Stomach (tissue), 9 donors: ENCODE measurements around the gene CDH8. TPM values are rescaled to one million over a fixed set of nuclear protein-coding genes. Genes with fewer than 3 reads are reported as not detected.

Experiments
- DNase-seq, 2 donors: peaks; one replicate each; pipeline versions ENCODE4 v3.0.0 to v3.0.0-alpha.2; 2013 to 2019
- H3K27ac ChIP-seq, 5 donors: fragments of 200-600 bp in 4 of 5; sonication (generic) in 4 of 5; one replicate each; pipeline ENCODE4 v1.5.1; 2013 to 2019; ENCODE audit warnings: mild to moderate bottlenecking in 1 of 5, moderate library complexity in 1 of 5
- H3K27me3 ChIP-seq, 3 donors: fragments of 200-600 bp; sonication (generic); one replicate each; pipeline ENCODE4 v1.5.1; 2017 to 2019; ENCODE audit warnings: mixed run types in 1 of 3
- H3K36me3 ChIP-seq, 4 donors: fragments of 200-600 bp; sonication (generic); 1 replicate in 3 of 4; 2 replicates in 1 of 4; pipeline ENCODE4 v1.5.1; 2016 to 2019
- H3K4me1 ChIP-seq, 4 donors: fragments of 200-600 bp; sonication (generic); one replicate each; pipeline ENCODE4 v1.5.1; 2016 to 2019
- H3K4me3 ChIP-seq, 4 donors: fragments of 200-600 bp; sonication (generic) in 3 of 4; one replicate each; pipeline ENCODE4 v1.5.1; 2016 to 2019; ENCODE audit warnings: mild to moderate bottlenecking in 1 of 4
- H3K9me3 ChIP-seq, 4 donors: fragments of 200-600 bp; sonication (generic); one replicate each; pipeline ENCODE4 v1.5.1; 2016 to 2019
- EP300 ChIP-seq: sonication (generic); formaldehyde crosslinking; IDR thresholded peaks from one replicate; pipeline ENCODE4 v1.6.1; 2017; ENCODE audit warnings: antibody characterized with exemption
- POLR2A ChIP-seq, 4 donors: fragments of 450-650 bp; IDR thresholded peaks; one replicate each; pipeline ENCODE4 v1.6.1; 2016; ENCODE audit warnings: antibody characterized with exemption in 4 of 4, control low read depth in 2 of 4, mild to moderate bottlenecking in 1 of 4, moderate library complexity in 1 of 4
- POLR2AphosphoS5 ChIP-seq, 3 donors: sonication (generic); formaldehyde crosslinking; IDR thresholded peaks; one replicate each; pipeline ENCODE4 v1.6.1; 2016; ENCODE audit warnings: antibody characterized with exemption in 3 of 3
- WGBS, 5 donors: extraction: QIAGEN DNeasy Blood & Tissue Kit in 3 of 5; methylation state at CpG; one replicate each; pipeline versions ENCODE4 v1.1.5 to v1.1.7; 2013 to 2018; 5-methylcytosine and 5-hydroxymethylcytosine counted together
- intact Hi-C: fragments of 100-400 bp; cut with DNase I; formaldehyde crosslinking; loops from one replicate; pipeline ENCODE4 v1.15.1; 2023; ENCODE audit warnings: low total_unique reads
- polyA plus RNA-seq, 3 donors: library from polyadenylated mRNA; stranded (reverse); fragments of 200-250 nt; gene quantifications; one replicate each; pipeline ENCODE4 v1.2.3, GENCODE V29; 2013
- total RNA-seq, 5 donors: library from RNA; depleted of rRNA; stranded (reverse); fragments of >200 nt; gene quantifications; one replicate each; pipeline versions ENCODE4 v1.1.0 to v1.2.3, GENCODE V29; 2014 to 2016
- TF ChIP-seq, protein P1 (sequence below), 7 experiments: fragments of 450-650 bp in 4 of 7; fragments of 200-600 bp in 3 of 7; sonication (generic) in 3 of 7; IDR thresholded peaks; one replicate each; pipeline ENCODE4 v1.5.1; 2016 to 2019; ENCODE audit warnings: antibody characterized with exemption in 7 of 7, control low read depth in 2 of 7, mild to moderate bottlenecking in 1 of 7
- donor health status: healthy with polysubstance abuse.
- donor health status: Bipolar disorder and iron deficiency.
- donor health status: healthy.

Gene CDH8
- total and polyA plus RNA-seq, 8 donors: 0.13 to 6.4 TPM; not detected in 6

DNA sequence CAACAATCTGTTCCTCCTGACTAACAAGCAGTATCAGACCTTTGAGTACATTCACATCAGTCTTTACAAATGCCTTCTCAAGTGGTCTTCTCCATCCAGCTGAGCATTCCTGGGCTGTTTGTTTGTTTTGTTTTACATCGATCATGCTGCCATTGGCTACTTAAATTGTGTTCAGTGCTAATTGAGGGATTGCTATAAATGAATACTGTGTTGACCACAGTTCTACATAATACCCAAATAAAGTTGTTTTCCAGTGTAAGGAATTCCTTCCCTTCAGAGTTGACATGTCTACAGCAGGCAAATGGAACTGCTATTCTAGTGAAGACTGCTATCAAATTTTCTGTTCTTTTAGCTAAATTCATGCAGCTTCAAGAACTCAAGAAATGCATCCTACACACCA is 3.2 kb downstream of the CDH8 start:
- WGBS, 5 donors: 20 to 43% (median 25%) methylated on average over 1 of the region's 1 CpG

DNA sequence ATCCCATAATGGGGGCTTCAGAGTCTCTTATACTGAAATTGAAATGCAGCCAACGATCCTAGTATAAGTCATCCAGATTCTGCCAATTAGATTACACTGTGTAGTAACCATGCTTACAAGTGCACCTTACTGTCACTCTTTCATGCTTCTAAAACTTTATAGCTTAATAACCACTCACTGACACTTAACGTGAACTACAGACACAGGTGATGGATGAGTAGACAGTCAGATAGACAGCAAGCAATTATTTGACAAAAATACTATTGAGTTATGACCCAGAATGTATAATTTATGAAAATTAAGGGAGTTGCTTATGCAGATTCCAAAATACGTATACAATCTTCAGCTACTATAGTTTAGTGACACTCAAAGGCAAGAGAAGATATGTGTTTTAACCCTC is 6.3 kb downstream of the CDH8 start:
- Histone ChIP-seq H3K27me3 (peaks cover 3 to 10% (median 9%) of the 10 kb centered on the region in 3 donors), H3K4me3 (no peak overlapping the region), H3K4me1 (peaks cover 0 to 7% (median under 1%) of the 10 kb centered on the region in 4 donors), H3K27ac (no peak overlapping the region), H3K36me3 (no peaks in the 10 kb centered on the region), H3K9me3 (no peaks in the 10 kb centered on the region)
- 78 to 81% (median 79%) methylated on average over 3 of the region's 3 CpGs for WGBS, 5 donors
- TF ChIP-seq EP300: no peak
- no peak for TF ChIP-seq POLR2A (IDR thresholded peaks at IDR 0.05)
- TF ChIP-seq, protein P1, sequence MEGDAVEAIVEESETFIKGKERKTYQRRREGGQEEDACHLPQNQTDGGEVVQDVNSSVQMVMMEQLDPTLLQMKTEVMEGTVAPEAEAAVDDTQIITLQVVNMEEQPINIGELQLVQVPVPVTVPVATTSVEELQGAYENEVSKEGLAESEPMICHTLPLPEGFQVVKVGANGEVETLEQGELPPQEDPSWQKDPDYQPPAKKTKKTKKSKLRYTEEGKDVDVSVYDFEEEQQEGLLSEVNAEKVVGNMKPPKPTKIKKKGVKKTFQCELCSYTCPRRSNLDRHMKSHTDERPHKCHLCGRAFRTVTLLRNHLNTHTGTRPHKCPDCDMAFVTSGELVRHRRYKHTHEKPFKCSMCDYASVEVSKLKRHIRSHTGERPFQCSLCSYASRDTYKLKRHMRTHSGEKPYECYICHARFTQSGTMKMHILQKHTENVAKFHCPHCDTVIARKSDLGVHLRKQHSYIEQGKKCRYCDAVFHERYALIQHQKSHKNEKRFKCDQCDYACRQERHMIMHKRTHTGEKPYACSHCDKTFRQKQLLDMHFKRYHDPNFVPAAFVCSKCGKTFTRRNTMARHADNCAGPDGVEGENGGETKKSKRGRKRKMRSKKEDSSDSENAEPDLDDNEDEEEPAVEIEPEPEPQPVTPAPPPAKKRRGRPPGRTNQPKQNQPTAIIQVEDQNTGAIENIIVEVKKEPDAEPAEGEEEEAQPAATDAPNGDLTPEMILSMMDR (IDR thresholded peaks at IDR 0.05): no peak
- no peak for TF ChIP-seq POLR2AphosphoS5 (IDR thresholded peaks at IDR 0.05)
- intact Hi-C loops: no loop called here
- DNase-seq: no peak

More for the DNA sequence above, 3.2 kb downstream of the CDH8 start:
- Histone ChIP-seq H3K36me3 (no peaks in the 10 kb centered on the region), H3K9me3 (no peaks in the 10 kb centered on the region), H3K4me1 (peaks cover 0 to 25% (median 8%) of the 10 kb centered on the region in 4 donors), H3K27me3 (peaks cover 14 to 38% (median 28%) of the 10 kb centered on the region in 3 donors), H3K4me3 (no peak overlapping the region), H3K27ac (no peak overlapping the region)
- no peak for DNase-seq
- TF ChIP-seq POLR2A (IDR thresholded peaks at IDR 0.05): no peak
- TF ChIP-seq, protein P1 (IDR thresholded peaks at IDR 0.05): no peak
- TF ChIP-seq POLR2AphosphoS5 (IDR thresholded peaks at IDR 0.05): no peak
- no peak for TF ChIP-seq EP300
- intact Hi-C loops: no loop called here

DNA sequence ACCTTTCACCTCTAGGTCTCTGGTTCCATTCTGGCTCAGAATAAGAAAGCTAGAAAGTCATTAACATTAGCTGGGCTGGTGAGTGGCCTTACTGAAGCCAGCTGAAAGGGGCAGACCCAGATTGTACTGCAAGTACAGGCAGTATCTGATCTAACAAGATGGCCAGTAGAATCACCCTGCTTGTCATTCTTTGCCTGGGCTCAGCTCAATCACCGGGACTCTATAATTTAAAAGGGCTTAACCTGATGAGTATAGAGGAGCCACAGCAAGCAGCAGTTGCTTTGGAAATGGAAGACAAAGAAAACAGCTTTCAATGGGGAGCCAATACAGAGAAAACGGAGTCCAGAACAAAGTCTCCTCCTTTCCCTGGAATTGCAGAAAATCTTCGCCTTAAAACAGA is 13.6 kb downstream of the CDH8 start:
- intact Hi-C loops: no loop called here
- TF ChIP-seq, protein P1 (IDR thresholded peaks at IDR 0.05): no peak
- TF ChIP-seq POLR2A (IDR thresholded peaks at IDR 0.05): no peak
- no peak for TF ChIP-seq EP300
- TF ChIP-seq POLR2AphosphoS5 (IDR thresholded peaks at IDR 0.05): no peak
- Histone ChIP-seq H3K27ac (no peak overlapping the region), H3K4me1 (no peaks in the 10 kb centered on the region), H3K4me3 (no peak overlapping the region), H3K36me3 (no peaks in the 10 kb centered on the region), H3K9me3 (no peaks in the 10 kb centered on the region), H3K27me3 (no peaks in the 10 kb centered on the region)
- 66 to 78% (median 66%) methylated on average over 3 of the region's 3 CpGs for WGBS, 5 donors
- no peak for DNase-seq

DNA sequence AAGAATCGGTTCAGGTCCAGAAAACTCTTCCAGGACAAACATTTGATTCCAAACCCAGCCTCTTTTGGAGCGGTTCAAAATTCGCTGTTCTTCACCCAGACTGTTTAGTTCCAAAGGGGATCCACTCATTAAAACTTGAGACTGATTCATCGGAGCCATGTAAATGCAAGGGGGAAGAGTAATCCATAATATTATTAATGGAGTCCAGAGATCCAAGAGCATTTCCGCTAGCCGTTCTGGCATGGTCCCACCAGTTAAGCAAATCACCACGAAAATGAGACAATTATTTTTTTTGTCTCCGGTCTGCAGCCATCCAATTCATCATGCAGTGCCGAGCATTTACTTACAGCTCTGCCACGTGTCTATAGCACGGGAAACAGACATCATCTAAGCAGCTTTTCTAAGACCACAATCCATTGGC is 15.1 kb downstream of the CDH8 start:
- no peaks in the 10 kb centered on the region for H3K36me3 ChIP-seq
- TF ChIP-seq POLR2AphosphoS5 (IDR thresholded peaks at IDR 0.05): no peak
- TF ChIP-seq, protein P1 (IDR thresholded peaks at IDR 0.05): no peak
- TF ChIP-seq EP300: no peak
- TF ChIP-seq POLR2A (IDR thresholded peaks at IDR 0.05): no peak
- intact Hi-C loops: no loop called here

More for the DNA sequence above, 15.1 kb downstream of the CDH8 start:
- no peaks in the 10 kb centered on the region for H3K4me1 ChIP-seq
- DNase-seq: peak in 1 of 2 donors; percentile 61
- H3K9me3 ChIP-seq: no peaks in the 10 kb centered on the region
- WGBS, 5 donors: 37 to 50% (median 48%) methylated on average over 11 of the region's 11 CpGs
- H3K27ac ChIP-seq: no peak overlapping the region
- no peak overlapping the region for H3K4me3 ChIP-seq
- no peaks in the 10 kb centered on the region for H3K27me3 ChIP-seq
